Measurements from ENCODE around the gene TOM1L2.

- TF ChIP-seq EZH2 (IDR thresholded peaks at IDR 0.05; ENCODE audit: low read length, missing control alignments) (no peak), CTCF (conservative IDR thresholded peaks at IDR 0.05 in 1 of 2, IDR thresholded peaks at IDR 0.05 in 1 of 2; ENCODE audit: low read depth in 1 of 2, low read length in 2 of 2) (no peak)
These were observed 152.2 kb downstream of the TOM1L2 start for GRCh38 chr17:17820046-17820445.

All from fibroblast of lung (primary cell).